Prostate gland (tissue), 2 donors: Measurements from ENCODE around the gene ADRB1.

Source experiments
- POLR2A ChIP-seq: fragments of 450-650 bp; IDR thresholded peaks from one replicate; pipeline ENCODE4 v1.6.1; 2016; ENCODE audit warnings: antibody characterized with exemption, mild to moderate bottlenecking
- POLR2AphosphoS5 ChIP-seq: sonication (generic); formaldehyde crosslinking; IDR thresholded peaks from one replicate; pipeline ENCODE4 v1.6.1; 2017; ENCODE audit warnings: antibody characterized with exemption
- TF ChIP-seq, protein P1 (sequence below), 4 experiments: fragments of 200-600 bp in 2 of 4; fragments of 450-650 bp in 2 of 4; sonication (generic) in 2 of 4; IDR thresholded peaks; 1 replicate in 3 of 4; 2 replicates in 1 of 4; pipeline ENCODE4 v1.5.1; 2016 to 2019; ENCODE audit warnings: antibody characterized with exemption in 4 of 4, mild to moderate bottlenecking in 2 of 4, moderate library complexity in 2 of 4

DNA sequence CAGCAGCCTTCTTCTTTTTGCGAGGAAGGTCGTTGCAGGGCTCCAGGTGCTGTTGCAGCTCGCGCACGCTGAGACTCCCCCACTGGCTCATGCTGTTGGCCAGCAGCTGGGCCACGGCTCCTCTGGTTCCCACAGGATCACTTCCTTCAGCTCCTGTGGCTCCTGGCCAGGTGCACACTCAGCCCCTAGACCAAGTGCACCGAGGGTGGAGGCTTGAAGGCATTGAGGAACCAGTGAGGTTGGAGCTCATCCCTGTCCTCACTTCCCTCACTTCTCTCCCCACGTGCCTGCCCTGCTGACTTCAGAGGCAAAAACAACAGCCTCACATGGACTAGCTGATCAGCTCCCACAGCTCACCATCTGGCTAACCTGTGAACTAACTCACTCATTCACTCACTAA lies 46.2 kb upstream of the ADRB1 start:
- TF ChIP-seq, protein P1, sequence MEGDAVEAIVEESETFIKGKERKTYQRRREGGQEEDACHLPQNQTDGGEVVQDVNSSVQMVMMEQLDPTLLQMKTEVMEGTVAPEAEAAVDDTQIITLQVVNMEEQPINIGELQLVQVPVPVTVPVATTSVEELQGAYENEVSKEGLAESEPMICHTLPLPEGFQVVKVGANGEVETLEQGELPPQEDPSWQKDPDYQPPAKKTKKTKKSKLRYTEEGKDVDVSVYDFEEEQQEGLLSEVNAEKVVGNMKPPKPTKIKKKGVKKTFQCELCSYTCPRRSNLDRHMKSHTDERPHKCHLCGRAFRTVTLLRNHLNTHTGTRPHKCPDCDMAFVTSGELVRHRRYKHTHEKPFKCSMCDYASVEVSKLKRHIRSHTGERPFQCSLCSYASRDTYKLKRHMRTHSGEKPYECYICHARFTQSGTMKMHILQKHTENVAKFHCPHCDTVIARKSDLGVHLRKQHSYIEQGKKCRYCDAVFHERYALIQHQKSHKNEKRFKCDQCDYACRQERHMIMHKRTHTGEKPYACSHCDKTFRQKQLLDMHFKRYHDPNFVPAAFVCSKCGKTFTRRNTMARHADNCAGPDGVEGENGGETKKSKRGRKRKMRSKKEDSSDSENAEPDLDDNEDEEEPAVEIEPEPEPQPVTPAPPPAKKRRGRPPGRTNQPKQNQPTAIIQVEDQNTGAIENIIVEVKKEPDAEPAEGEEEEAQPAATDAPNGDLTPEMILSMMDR (IDR thresholded peaks at IDR 0.05) = no peak
- no peak for TF ChIP-seq POLR2AphosphoS5
- TF ChIP-seq POLR2A = no peak
